Activated naive CD8-positive, alpha-beta T cell treated with anti-CD3 and anti-CD28 coated beads, Interleukin-2, amount 50 U/mL, for 24 hours (primary cell): ENCODE measurements around the gene PER1.

Experiments used
- ATAC-seq: fragments of 150-1000 bp; cut with Tn5 transposase; one replicate; pipeline ENCODE4 v1.10.0; 2021
- DNase-seq: peaks from one replicate; pipeline ENCODE4 v3.0.0; 2021
- H3K27ac Mint-ChIP-seq: one replicate; pipeline ENCODE4 v1.8.0; 2021; ENCODE audit warnings: mild to moderate bottlenecking, mixed read lengths
- H3K27me3 Mint-ChIP-seq: one replicate; pipeline ENCODE4 v1.8.0; 2021; ENCODE audit warnings: mixed read lengths
- H3K36me3 Mint-ChIP-seq: one replicate; pipeline ENCODE4 v1.8.0; 2021; ENCODE audit warnings: low read depth, mixed read lengths
- H3K4me1 Mint-ChIP-seq: one replicate; pipeline ENCODE4 v1.8.0; 2021; ENCODE audit warnings: mixed read lengths
- H3K4me3 Mint-ChIP-seq: one replicate; pipeline ENCODE4 v1.8.0; 2021; ENCODE audit warnings: mild to moderate bottlenecking, moderate library complexity, mixed read lengths
- H3K9me3 Mint-ChIP-seq: one replicate; pipeline ENCODE4 v1.8.0; 2021; ENCODE audit warnings: mixed read lengths

Gene PER1

GRCh38 chr17:8152112-8152775 lies at the start of gene PER1:
Gene PER1, minus strand, starts transcription at chr17:8152404. Its CDS starts 1,698 bp downstream, at chr17:8150706.
- H3K4me1 Mint-ChIP-seq: peaks cover 52% of the 10 kb centered on the region
- DNase-seq (peak; percentile 95), ATAC-seq (peak; percentile 44)
- no peaks in the 10 kb centered on the region for H3K27me3 Mint-ChIP-seq
- peaks cover 19% of the 10 kb centered on the region for H3K36me3 Mint-ChIP-seq
- H3K9me3 Mint-ChIP-seq: no peaks in the 10 kb centered on the region
- no peak within 1 kb of the TSS for H3K27ac Mint-ChIP-seq
- H3K4me3 Mint-ChIP-seq: no peak within 1 kb of the TSS

- Mint-ChIP-seq H3K9me3 (no peaks in the 10 kb centered on the region), H3K36me3 (no peaks in the 10 kb centered on the region), H3K4me3 (no peak overlapping the region), H3K4me1 (peaks cover 22% of the 10 kb centered on the region), H3K27ac (no peak overlapping the region), H3K27me3 (no peaks in the 10 kb centered on the region)
- peak; percentile 6 for ATAC-seq
- DNase-seq: peak; percentile 57
Measured at GRCh38 chr17:8192070-8192815, 40.0 kb upstream of the PER1 start.

GRCh38 chr17:8190506-8190905 lies 38.3 kb upstream of the PER1 start:
- ATAC-seq (no peak), DNase-seq (no peak)
- H3K4me1 Mint-ChIP-seq: peaks cover 14% of the 10 kb centered on the region
- H3K27ac Mint-ChIP-seq: peak overlapping the region; percentile 88
- no peaks in the 10 kb centered on the region for H3K27me3 Mint-ChIP-seq
- no peak overlapping the region for H3K4me3 Mint-ChIP-seq
- H3K9me3 Mint-ChIP-seq: no peaks in the 10 kb centered on the region
- no peaks in the 10 kb centered on the region for H3K36me3 Mint-ChIP-seq

GRCh38 chr17:8189711-8190477 lies 37.7 kb upstream of the PER1 start, which contains the start of gene BORCS6:
Gene BORCS6, minus strand, starts transcription at chr17:8190180. Its CDS starts 40 bp downstream, at chr17:8190140.
- H3K4me1 Mint-ChIP-seq: peaks cover 14% of the 10 kb centered on the region
- H3K36me3 Mint-ChIP-seq: no peaks in the 10 kb centered on the region
- peak within 1 kb of the TSS; percentile 88 for H3K27ac Mint-ChIP-seq
- ATAC-seq (peak; percentile 45), DNase-seq (peak; percentile 93)
- no peak within 1 kb of the TSS for H3K4me3 Mint-ChIP-seq
- no peaks in the 10 kb centered on the region for H3K9me3 Mint-ChIP-seq
- H3K27me3 Mint-ChIP-seq: no peaks in the 10 kb centered on the region

GRCh38 chr17:8189041-8189710 lies 37.0 kb upstream of the PER1 start:
- ATAC-seq (no peak), DNase-seq (peak; percentile 34)
- Mint-ChIP-seq H3K4me1 (peaks cover 17% of the 10 kb centered on the region), H3K4me3 (no peak overlapping the region), H3K27ac (no peak overlapping the region), H3K36me3 (no peaks in the 10 kb centered on the region), H3K27me3 (no peaks in the 10 kb centered on the region), H3K9me3 (no peaks in the 10 kb centered on the region)

- peak; percentile 26 for DNase-seq
- no peaks in the 10 kb centered on the region for H3K27me3 Mint-ChIP-seq
- no peaks in the 10 kb centered on the region for H3K9me3 Mint-ChIP-seq
- H3K27ac Mint-ChIP-seq: no peak overlapping the region
- no peak overlapping the region for H3K4me3 Mint-ChIP-seq
- no peaks in the 10 kb centered on the region for H3K36me3 Mint-ChIP-seq
- ATAC-seq: no peak
- H3K4me1 Mint-ChIP-seq: peaks cover 17% of the 10 kb centered on the region
Measured at GRCh38 chr17:8188263-8188839, 36.1 kb upstream of the PER1 start.

- Mint-ChIP-seq H3K27me3 (no peaks in the 10 kb centered on the region), H3K9me3 (no peaks in the 10 kb centered on the region), H3K36me3 (no peaks in the 10 kb centered on the region), H3K27ac (no peak overlapping the region), H3K4me1 (peaks cover 17% of the 10 kb centered on the region), H3K4me3 (no peak overlapping the region)
- peak; percentile 90 for DNase-seq
- ATAC-seq: peak; percentile 56
Measured at GRCh38 chr17:8187517-8188262, 35.5 kb upstream of the PER1 start.

- DNase-seq (peak; percentile 95), ATAC-seq (peak; percentile 70)
- H3K36me3 Mint-ChIP-seq: no peaks in the 10 kb centered on the region
- no peaks in the 10 kb centered on the region for H3K9me3 Mint-ChIP-seq
- H3K27me3 Mint-ChIP-seq: no peaks in the 10 kb centered on the region
- no peak overlapping the region for H3K4me3 Mint-ChIP-seq
- H3K4me1 Mint-ChIP-seq: peaks cover 19% of the 10 kb centered on the region
- H3K27ac Mint-ChIP-seq: no peak overlapping the region
Measured at GRCh38 chr17:8186787-8187516, 34.7 kb upstream of the PER1 start.

- H3K9me3 Mint-ChIP-seq: no peaks in the 10 kb centered on the region
- no peaks in the 10 kb centered on the region for H3K27me3 Mint-ChIP-seq
- peaks cover 20% of the 10 kb centered on the region for H3K4me1 Mint-ChIP-seq
- H3K27ac Mint-ChIP-seq: no peak overlapping the region
- H3K36me3 Mint-ChIP-seq: no peaks in the 10 kb centered on the region
- no peak for DNase-seq
- no peak for ATAC-seq
- no peak overlapping the region for H3K4me3 Mint-ChIP-seq
Measured at GRCh38 chr17:8186446-8186786, 34.2 kb upstream of the PER1 start.

GRCh38 chr17:8185582-8186445 lies 33.6 kb upstream of the PER1 start:
- H3K4me1 Mint-ChIP-seq: peaks cover 19% of the 10 kb centered on the region
- H3K4me3 Mint-ChIP-seq: no peak overlapping the region
- no peaks in the 10 kb centered on the region for H3K27me3 Mint-ChIP-seq
- peak; percentile 14 for ATAC-seq
- no peak overlapping the region for H3K27ac Mint-ChIP-seq
- H3K36me3 Mint-ChIP-seq: no peaks in the 10 kb centered on the region
- peak; percentile 94 for DNase-seq
- no peaks in the 10 kb centered on the region for H3K9me3 Mint-ChIP-seq

GRCh38 chr17:8176998-8177731 lies 25.0 kb upstream of the PER1 start:
- DNase-seq: no peak
- Mint-ChIP-seq H3K4me3 (peak overlapping the region; percentile 95), H3K36me3 (peaks cover 6% of the 10 kb centered on the region), H3K27me3 (no peaks in the 10 kb centered on the region), H3K9me3 (no peaks in the 10 kb centered on the region), H3K4me1 (peaks cover 50% of the 10 kb centered on the region), H3K27ac (peak overlapping the region; percentile 82)
- ATAC-seq: no peak
